Endothelial cell (in vitro differentiated cells): ENCODE results near the gene TBKBP1. TPM values are rescaled to one million over a fixed set of nuclear protein-coding genes. Genes with fewer than 3 reads are reported as not detected.

Experiments
- DNase-seq: peaks from one replicate; pipeline ENCODE4 v3.0.0; 2021; ENCODE audit warnings: low spot score
- H3K27ac Mint-ChIP-seq: one replicate; pipeline ENCODE4 v1.8.0; 2021; ENCODE audit warnings: mixed read lengths, inconsistent platforms; ENCODE audit not compliant: unreplicated experiment
- H3K27me3 Mint-ChIP-seq: one replicate; pipeline ENCODE4 v1.8.0; 2021; ENCODE audit warnings: mild to moderate bottlenecking, moderate library complexity, mixed read lengths, inconsistent platforms; ENCODE audit not compliant: unreplicated experiment
- H3K36me3 Mint-ChIP-seq: one replicate; pipeline ENCODE4 v1.8.0; 2021; ENCODE audit warnings: mild to moderate bottlenecking, low read depth, mixed read lengths, inconsistent platforms; ENCODE audit not compliant: unreplicated experiment
- H3K4me1 Mint-ChIP-seq: one replicate; pipeline ENCODE4 v1.8.0; 2021; ENCODE audit warnings: mild to moderate bottlenecking, mixed read lengths, inconsistent platforms; ENCODE audit not compliant: unreplicated experiment
- H3K4me3 Mint-ChIP-seq: one replicate; pipeline ENCODE4 v1.8.0; 2021; ENCODE audit warnings: mild to moderate bottlenecking, mixed read lengths, inconsistent platforms; ENCODE audit not compliant: unreplicated experiment
- H3K9me3 Mint-ChIP-seq: one replicate; pipeline ENCODE4 v1.8.0; 2021; ENCODE audit warnings: mixed read lengths, inconsistent platforms; ENCODE audit not compliant: unreplicated experiment
- total RNA-seq: library from RNA; stranded (reverse); fragmentation: NEBNext Ultra II Directional; extraction: Animal tissue kit (Norgen Biotek cat#: 25700); gene quantifications from one replicate; pipeline ENCODE4 v1.2.1, GENCODE V29; 2021; ENCODE audit not compliant: unreplicated experiment
- TF ChIP-seq, protein P1 (sequence below): fragments of 200-600 bp; sonication (generic); IDR thresholded peaks from one replicate; pipeline ENCODE4 v1.5.0; 2021; ENCODE audit warnings: antibody characterized with exemption; ENCODE audit not compliant: unreplicated experiment

The TBKBP1 gene
- total RNA-seq, 1 donor from 2014 or later: 31.4 TPM

DNA sequence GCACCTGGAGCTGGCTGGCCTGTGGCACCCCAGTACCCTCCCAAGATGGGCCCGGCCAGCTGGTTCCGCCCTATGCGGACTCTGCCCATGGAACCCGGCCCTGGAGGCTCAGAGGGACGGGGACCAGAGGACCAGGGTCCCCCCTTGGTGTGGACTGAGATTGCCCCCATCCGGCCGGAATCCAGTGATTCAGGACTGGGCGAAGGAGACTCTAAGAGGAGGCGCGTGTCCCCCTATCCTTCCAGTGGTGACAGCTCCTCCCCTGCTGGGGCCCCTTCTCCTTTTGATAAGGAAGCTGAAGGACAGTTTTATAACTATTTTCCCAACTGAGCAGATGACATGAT, 51.0 kb downstream of the TBKBP1 start:
- no peak for DNase-seq
- peaks cover 7% of the 10 kb centered on the region for H3K27me3 Mint-ChIP-seq

DNA sequence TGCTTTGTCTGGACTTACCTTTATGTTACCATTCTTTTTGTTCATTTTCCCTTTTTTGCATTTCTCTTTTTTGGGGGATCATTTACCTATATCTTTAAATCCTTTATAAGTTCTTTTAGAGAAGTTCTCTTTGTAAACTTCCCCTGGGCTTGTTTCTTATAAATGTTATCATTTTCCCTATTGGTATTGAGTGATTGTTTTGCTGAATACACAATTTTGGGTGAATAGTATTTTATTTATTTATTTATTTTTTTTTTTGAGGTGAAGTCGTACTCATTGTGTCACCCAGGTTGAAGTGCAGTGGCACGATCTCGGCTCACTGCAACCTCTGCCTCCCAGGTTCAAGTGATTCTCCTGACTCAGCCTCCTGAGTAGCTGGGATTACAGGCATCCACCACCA, 57.5 kb downstream of the TBKBP1 start:
- Mint-ChIP-seq H3K27ac (no peak overlapping the region), H3K4me1 (no peaks in the 10 kb centered on the region), H3K4me3 (no peak overlapping the region), H3K36me3 (no peaks in the 10 kb centered on the region), H3K27me3 (no peaks in the 10 kb centered on the region), H3K9me3 (no peaks in the 10 kb centered on the region)
- TF ChIP-seq, protein P1, sequence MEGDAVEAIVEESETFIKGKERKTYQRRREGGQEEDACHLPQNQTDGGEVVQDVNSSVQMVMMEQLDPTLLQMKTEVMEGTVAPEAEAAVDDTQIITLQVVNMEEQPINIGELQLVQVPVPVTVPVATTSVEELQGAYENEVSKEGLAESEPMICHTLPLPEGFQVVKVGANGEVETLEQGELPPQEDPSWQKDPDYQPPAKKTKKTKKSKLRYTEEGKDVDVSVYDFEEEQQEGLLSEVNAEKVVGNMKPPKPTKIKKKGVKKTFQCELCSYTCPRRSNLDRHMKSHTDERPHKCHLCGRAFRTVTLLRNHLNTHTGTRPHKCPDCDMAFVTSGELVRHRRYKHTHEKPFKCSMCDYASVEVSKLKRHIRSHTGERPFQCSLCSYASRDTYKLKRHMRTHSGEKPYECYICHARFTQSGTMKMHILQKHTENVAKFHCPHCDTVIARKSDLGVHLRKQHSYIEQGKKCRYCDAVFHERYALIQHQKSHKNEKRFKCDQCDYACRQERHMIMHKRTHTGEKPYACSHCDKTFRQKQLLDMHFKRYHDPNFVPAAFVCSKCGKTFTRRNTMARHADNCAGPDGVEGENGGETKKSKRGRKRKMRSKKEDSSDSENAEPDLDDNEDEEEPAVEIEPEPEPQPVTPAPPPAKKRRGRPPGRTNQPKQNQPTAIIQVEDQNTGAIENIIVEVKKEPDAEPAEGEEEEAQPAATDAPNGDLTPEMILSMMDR: no peak
- no peak for DNase-seq

More for the DNA sequence above, 51.0 kb downstream of the TBKBP1 start:
- no peaks in the 10 kb centered on the region for H3K36me3 Mint-ChIP-seq
- H3K27ac Mint-ChIP-seq: no peak overlapping the region
- H3K4me1 Mint-ChIP-seq: peaks cover 7% of the 10 kb centered on the region
- TF ChIP-seq, protein P1: no peak
- no peak overlapping the region for H3K4me3 Mint-ChIP-seq
- H3K9me3 Mint-ChIP-seq: no peaks in the 10 kb centered on the region

DNA sequence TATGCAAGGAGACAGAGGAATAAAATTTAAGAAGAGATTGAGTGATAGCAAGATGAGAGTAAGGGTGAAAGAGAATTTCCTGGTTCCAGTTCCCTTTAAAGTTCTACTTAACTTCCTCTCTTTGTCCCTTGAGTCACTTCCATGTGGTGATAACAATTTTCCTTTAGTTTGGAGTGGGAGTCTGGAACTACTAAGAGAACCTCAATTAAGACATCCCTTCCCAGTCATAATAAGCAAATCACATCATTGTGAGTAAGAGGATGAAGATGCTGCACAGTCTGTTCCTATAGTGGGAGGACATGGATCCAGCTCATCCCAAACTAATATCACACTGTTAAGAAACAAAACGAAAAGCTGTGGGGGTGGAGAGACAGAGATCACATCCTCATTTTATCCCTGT, 63.4 kb downstream of the TBKBP1 start:
- Mint-ChIP-seq H3K36me3 (peaks cover 4% of the 10 kb centered on the region), H3K9me3 (no peaks in the 10 kb centered on the region), H3K4me1 (peaks cover 11% of the 10 kb centered on the region), H3K27me3 (peaks cover 7% of the 10 kb centered on the region), H3K27ac (no peak overlapping the region), H3K4me3 (no peak overlapping the region)
- DNase-seq: no peak
- TF ChIP-seq, protein P1: no peak

DNA sequence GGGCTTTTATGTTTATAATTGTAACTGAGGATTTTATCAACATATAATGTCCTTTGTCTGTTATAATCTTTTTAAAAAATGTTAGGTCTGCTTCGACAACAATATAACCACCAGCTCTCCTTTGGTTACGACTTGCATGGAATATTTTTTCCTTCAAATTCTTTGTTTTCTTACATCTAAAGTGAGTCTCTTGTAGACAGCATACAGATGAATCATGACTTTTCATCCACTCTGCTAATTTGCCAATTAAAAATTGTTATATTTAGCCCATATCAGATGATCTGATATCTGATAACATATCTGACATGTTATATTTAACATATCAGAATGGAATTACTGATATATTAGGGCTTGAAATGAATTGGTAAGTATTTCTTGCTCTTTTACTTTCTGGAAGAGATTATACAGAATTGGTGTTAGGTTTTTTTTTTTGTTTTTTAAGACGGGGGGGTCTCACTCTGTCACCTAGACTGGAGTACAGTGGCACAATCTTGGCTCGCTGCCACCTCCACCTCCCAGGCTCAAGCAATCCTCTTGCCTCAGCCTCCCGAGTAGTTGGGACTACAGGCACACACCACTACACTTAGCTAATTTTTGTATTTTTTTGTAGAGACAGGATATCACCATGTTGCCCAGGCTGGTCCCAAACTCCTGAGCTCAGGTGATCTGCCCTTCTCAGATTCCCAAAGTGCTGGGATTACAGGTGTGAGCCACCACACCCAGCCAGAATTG, 66.6 kb downstream of the TBKBP1 start:
- H3K4me1 Mint-ChIP-seq: peaks cover 11% of the 10 kb centered on the region
- TF ChIP-seq, protein P1: no peak
- peaks cover 4% of the 10 kb centered on the region for H3K36me3 Mint-ChIP-seq
- peaks cover 7% of the 10 kb centered on the region for H3K27me3 Mint-ChIP-seq
- H3K27ac Mint-ChIP-seq: no peak overlapping the region
- DNase-seq: no peak
- no peak overlapping the region for H3K4me3 Mint-ChIP-seq
- H3K9me3 Mint-ChIP-seq: no peaks in the 10 kb centered on the region

Other genes starting within 250 kb of the TBKBP1 start
- gene NPEPPS, start 163.1 kb upstream of the TBKBP1 start, total RNA-seq: 107 TPM
- gene KPNB1, start 44.2 kb upstream of the TBKBP1 start, total RNA-seq: 376 TPM
- 0.21 TPM for gene TBX21, start 39.1 kb downstream of the TBKBP1 start, total RNA-seq
- gene OSBPL7, start 127.6 kb downstream of the TBKBP1 start, total RNA-seq: 28.0 TPM
- gene MRPL10, start 137.4 kb downstream of the TBKBP1 start, total RNA-seq: 56.3 TPM
- gene LRRC46, start 137.5 kb downstream of the TBKBP1 start, total RNA-seq: 1.0 TPM
- 44.8 TPM for gene SCRN2, start 147.1 kb downstream of the TBKBP1 start, total RNA-seq
- 30.7 TPM for gene SP6, start 157.0 kb downstream of the TBKBP1 start, total RNA-seq
- gene SP2, start 202.1 kb downstream of the TBKBP1 start, total RNA-seq: 12.4 TPM
- gene PNPO, start 247.4 kb downstream of the TBKBP1 start, total RNA-seq: 16.4 TPM